HepG2 (cell line): ENCODE results near the gene ATP10A. TPM values are rescaled to one million over a fixed set of nuclear protein-coding genes. Genes with fewer than 3 reads are reported as not detected.

Experiments used
- CREM ChIP-seq, 2 experiments: sonication (generic) in 1 of 2; formaldehyde crosslinking in 1 of 2; IDR thresholded peaks; 2 replicates each; pipeline versions ENCODE4 v1.4.0 to v1.6.1; 2016 to 2020; ENCODE audit warnings: antibody characterized with exemption in 1 of 2, mild to moderate bottlenecking in 1 of 2, missing genetic modification reagents in 1 of 2
- CTCF ChIP-seq: sonication (generic); formaldehyde crosslinking; IDR thresholded peaks from 2 replicates; pipeline ENCODE4 v1.5.0; 2020; ENCODE audit warnings: mild to moderate bottlenecking, missing genetic modification reagents, moderate library complexity
- DRAP1 ChIP-seq: IDR thresholded peaks from 2 replicates; pipeline ENCODE4 v1.6.1; 2016; ENCODE audit warnings: missing genetic modification reagents, missing compliant biosample characterization
- FOSL2 ChIP-seq: sonication (generic); formaldehyde crosslinking; IDR thresholded peaks from 2 replicates; pipeline ENCODE4 v1.4.0; 2020; ENCODE audit warnings: missing genetic modification reagents
- FOXK1 ChIP-seq: sonication (generic); formaldehyde crosslinking; IDR thresholded peaks from 2 replicates; pipeline ENCODE4 v1.4.0; 2020; ENCODE audit warnings: low read depth, missing genetic modification reagents, borderline replicate concordance
- FOXO1 ChIP-seq: sonication (generic); formaldehyde crosslinking; IDR thresholded peaks from 2 replicates; pipeline ENCODE4 v1.4.0; 2020; ENCODE audit warnings: missing genetic modification reagents
- FOXP1 ChIP-seq, 2 experiments: fragments of 450-650 bp in 1 of 2; IDR thresholded peaks; 2 replicates each; pipeline ENCODE4 v1.6.1; 2017 to 2018; ENCODE audit warnings: antibody characterized with exemption in 1 of 2
- KMT2A ChIP-seq: sonication (generic); formaldehyde crosslinking; IDR thresholded peaks from 2 replicates; pipeline ENCODE4 v1.4.0; 2020; ENCODE audit warnings: missing genetic modification reagents
- NR2F6 ChIP-seq, 2 experiments: IDR thresholded peaks; 2 replicates each; pipeline ENCODE4 v1.6.1; 2016; ENCODE audit warnings: antibody characterized with exemption in 1 of 2, mild to moderate bottlenecking in 1 of 2
- PPARG ChIP-seq: conservative IDR thresholded peaks from 2 replicates; pipeline ENCODE4 v1.6.1; 2016; ENCODE audit warnings: missing biosample characterization, missing genetic modification reagents
- RXRA ChIP-seq: sonication (generic); formaldehyde crosslinking; IDR thresholded peaks from 2 replicates; pipeline ENCODE4 v1.5.1; 2020; ENCODE audit warnings: missing genetic modification reagents
- RXRB ChIP-seq: IDR thresholded peaks from 2 replicates; pipeline ENCODE4 v1.6.1; 2016; ENCODE audit warnings: borderline replicate concordance, missing genetic modification reagents, missing compliant biosample characterization
- SALL1 ChIP-seq: sonication (generic); formaldehyde crosslinking; IDR thresholded peaks from 2 replicates; pipeline ENCODE4 v1.8.0; 2022; ENCODE audit warnings: mild to moderate bottlenecking, missing genetic modification reagents
- SOX5 ChIP-seq: IDR thresholded peaks from 2 replicates; pipeline ENCODE4 v1.6.1; 2016; ENCODE audit warnings: borderline replicate concordance
- SOX6 ChIP-seq, 2 experiments: fragments of 450-650 bp in 1 of 2; sonication (generic) in 1 of 2; formaldehyde crosslinking in 1 of 2; IDR thresholded peaks; 2 replicates each; pipeline versions ENCODE4 v1.4.0 to v1.6.1; 2017 to 2020; ENCODE audit warnings: antibody characterized with exemption in 1 of 2, mild to moderate bottlenecking in 1 of 2, missing genetic modification reagents in 1 of 2
- TCF7 ChIP-seq: sonication (generic); IDR thresholded peaks from 2 replicates; pipeline ENCODE4 v1.6.1; 2016; ENCODE audit warnings: antibody characterized with exemption, low read depth
- ZNF609 ChIP-seq: sonication (generic); formaldehyde crosslinking; IDR thresholded peaks from 2 replicates; pipeline ENCODE4 v1.4.0; 2020; ENCODE audit warnings: mild to moderate bottlenecking, missing genetic modification reagents, borderline replicate concordance
- ZNF766 ChIP-seq: sonication (generic); formaldehyde crosslinking; IDR thresholded peaks from 2 replicates; pipeline ENCODE4 v1.5.0; 2020; ENCODE audit warnings: missing genetic modification reagents, borderline replicate concordance
- polyA plus RNA-seq, 8 experiments: library from polyadenylated mRNA; depleted of rRNA in 3 of 8; stranded (reverse) in 7 of 8; unstranded in 1 of 8; fragments of >200 nt; fragmentation: Illumina TruSeq in 4 of 8; extraction: Trizol in 4 of 8; gene quantifications; 2 replicates each; pipeline versions ENCODE4 v1.2.1 to v1.2.3, GENCODE V29; 2011 to 2016; ENCODE audit warnings: low read depth in 4 of 8, missing spikeins in 1 of 8, mixed read lengths in 1 of 8; ENCODE audit not compliant: insufficient read depth in 1 of 8
- total RNA-seq, 5 experiments: library from RNA; depleted of rRNA; stranded (reverse); fragments of >200 nt; fragmentation: Illumina TruSeq; extraction: Trizol; gene quantifications; 2 replicates each; pipeline ENCODE4 v1.2.3, GENCODE V29; 2016; ENCODE audit warnings: low read depth in 1 of 5
- TF ChIP-seq, protein P1 (sequence below): IDR thresholded peaks from 2 replicates; pipeline ENCODE4 v1.4.0; 2020; ENCODE audit warnings: mild to moderate bottlenecking, missing genetic modification reagents

ATP10A gene
- total and polyA plus RNA-seq, 2 of the 13 experiments (the other 11 are each of a cell fraction or from before 2014, with no cell fraction given): 0.58 to 4.2 TPM

GRCh38 chr15:25772500-25772899, 90.6 kb downstream of the ATP10A start (continued):
- TF ChIP-seq ZNF609 (CRISPR knock-in tag): no peak
- TF ChIP-seq PPARG: peak; percentile 49; the same call in 1 of the 2 replicates
- peak; percentile 14; the same call in 1 of the 2 replicates for TF ChIP-seq DRAP1 (CRISPR knock-in tag)
- peak; percentile 64 for TF ChIP-seq CREM (IDR thresholded peaks at IDR 0.05)
- TF ChIP-seq CREM (CRISPR knock-in tag; IDR thresholded peaks at IDR 0.05): no peak
- peak; percentile 32; the same call in 1 of the 2 replicates for TF ChIP-seq FOXO1 (CRISPR knock-in tag)
- 0 out of 2 replicates have a peak, but pooled peaks have one; percentile 10 for TF ChIP-seq FOXK1 (CRISPR knock-in tag)
- no peak for TF ChIP-seq ZNF766 (CRISPR knock-in tag)
- TF ChIP-seq SALL1 (CRISPR knock-in tag): peak; percentile 48; the same call in 1 of the 2 replicates
- no peak for TF ChIP-seq KMT2A (CRISPR knock-in tag)
- TF ChIP-seq SOX5: peak; percentile 76; the same call in 1 of the 2 replicates
- peak; percentile 92 for TF ChIP-seq TCF7
- peak; percentile 71; the same call in 1 of the 2 replicates for TF ChIP-seq RXRA
- TF ChIP-seq, protein P1, sequence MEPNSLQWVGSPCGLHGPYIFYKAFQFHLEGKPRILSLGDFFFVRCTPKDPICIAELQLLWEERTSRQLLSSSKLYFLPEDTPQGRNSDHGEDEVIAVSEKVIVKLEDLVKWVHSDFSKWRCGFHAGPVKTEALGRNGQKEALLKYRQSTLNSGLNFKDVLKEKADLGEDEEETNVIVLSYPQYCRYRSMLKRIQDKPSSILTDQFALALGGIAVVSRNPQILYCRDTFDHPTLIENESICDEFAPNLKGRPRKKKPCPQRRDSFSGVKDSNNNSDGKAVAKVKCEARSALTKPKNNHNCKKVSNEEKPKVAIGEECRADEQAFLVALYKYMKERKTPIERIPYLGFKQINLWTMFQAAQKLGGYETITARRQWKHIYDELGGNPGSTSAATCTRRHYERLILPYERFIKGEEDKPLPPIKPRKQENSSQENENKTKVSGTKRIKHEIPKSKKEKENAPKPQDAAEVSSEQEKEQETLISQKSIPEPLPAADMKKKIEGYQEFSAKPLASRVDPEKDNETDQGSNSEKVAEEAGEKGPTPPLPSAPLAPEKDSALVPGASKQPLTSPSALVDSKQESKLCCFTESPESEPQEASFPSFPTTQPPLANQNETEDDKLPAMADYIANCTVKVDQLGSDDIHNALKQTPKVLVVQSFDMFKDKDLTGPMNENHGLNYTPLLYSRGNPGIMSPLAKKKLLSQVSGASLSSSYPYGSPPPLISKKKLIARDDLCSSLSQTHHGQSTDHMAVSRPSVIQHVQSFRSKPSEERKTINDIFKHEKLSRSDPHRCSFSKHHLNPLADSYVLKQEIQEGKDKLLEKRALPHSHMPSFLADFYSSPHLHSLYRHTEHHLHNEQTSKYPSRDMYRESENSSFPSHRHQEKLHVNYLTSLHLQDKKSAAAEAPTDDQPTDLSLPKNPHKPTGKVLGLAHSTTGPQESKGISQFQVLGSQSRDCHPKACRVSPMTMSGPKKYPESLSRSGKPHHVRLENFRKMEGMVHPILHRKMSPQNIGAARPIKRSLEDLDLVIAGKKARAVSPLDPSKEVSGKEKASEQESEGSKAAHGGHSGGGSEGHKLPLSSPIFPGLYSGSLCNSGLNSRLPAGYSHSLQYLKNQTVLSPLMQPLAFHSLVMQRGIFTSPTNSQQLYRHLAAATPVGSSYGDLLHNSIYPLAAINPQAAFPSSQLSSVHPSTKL (CRISPR knock-in tag): peak; percentile 65; the same call in 1 of the 2 replicates
- TF ChIP-seq FOXP1 (IDR thresholded peaks at IDR 0.05): no peak
- TF ChIP-seq FOXP1 (CRISPR knock-in tag; IDR thresholded peaks at IDR 0.05): 0 out of 2 replicates have a peak, but pooled peaks have one; percentile 10
- peak; percentile 64 for TF ChIP-seq FOSL2 (CRISPR knock-in tag)
- peak; percentile 69 for TF ChIP-seq NR2F6 (IDR thresholded peaks at IDR 0.05)
- peak; percentile 72; the same call in 1 of the 2 replicates for TF ChIP-seq NR2F6 (CRISPR knock-in tag; IDR thresholded peaks at IDR 0.05)
- TF ChIP-seq RXRB: peak; percentile 76; the same call in 1 of the 2 replicates
- TF ChIP-seq SOX6 (IDR thresholded peaks at IDR 0.05): no peak
- 0 out of 2 replicates have a peak, but pooled peaks have one; percentile 19 for TF ChIP-seq SOX6 (CRISPR knock-in tag; IDR thresholded peaks at IDR 0.05)
- TF ChIP-seq CTCF (CRISPR knock-in tag): no peak
